OCI-LY7 (cell line): ENCODE measurements around the gene CDX1. TPM values are rescaled to one million over a fixed set of nuclear protein-coding genes. Genes with fewer than 3 reads are reported as not detected.
A peak's percentile ranks its signal among the peaks of the same experiment; 100 is the strongest.

Experiments used
- BruUV-seq: library from RNA; stranded (reverse); fragments of 400-500 nt; replicated peaks from 2 replicates; lab custom pipeline; 2021; lab: Mats Ljungman, UMichigan
- CTCF ChIA-PET: fragments of 300-600 bp; sonication (Branson Sonifier 250); formaldehyde crosslinking; loops from one replicate; lab custom pipeline; 2022; ENCODE audit warnings: antibody characterized with exemption; ENCODE audit not compliant: unreplicated experiment; lab: Charles Lee
- POLR2A ChIA-PET: fragments of 300-600 bp; sonication (Branson Sonifier 250); formaldehyde crosslinking; loops from one replicate; lab custom pipeline; 2022; ENCODE audit warnings: antibody characterized with exemption; lab: Charles Lee
- DNase-seq: peaks from one replicate; pipeline ENCODE4 v3.0.0-alpha.2; 2015; ENCODE audit warnings: low spot score
- H2AFZ ChIP-seq: fragments of 200-600 bp; sonication (generic), shearing (Covaris generic); 2 replicates; pipeline ENCODE4 v1.6.1; 2014; ENCODE audit warnings: mild to moderate bottlenecking, antibody characterized with exemption, low read length, moderate library complexity
- H3K27ac ChIP-seq: fragments of 200-600 bp; sonication (generic); 2 replicates; pipeline ENCODE4 v1.5.1; 2014; ENCODE audit warnings: mixed run types, low read depth, mild to moderate bottlenecking, moderate library complexity, low read length, inconsistent platforms; ENCODE audit not compliant: poor library complexity, severe bottlenecking
- H3K36me3 ChIP-seq: fragments of 200-600 bp; sonication (generic); 2 replicates; pipeline ENCODE4 v1.6.1; 2014; ENCODE audit warnings: mild to moderate bottlenecking, antibody characterized with exemption, low read length, moderate library complexity, mixed read lengths; ENCODE audit not compliant: insufficient read depth
- H3K4me1 ChIP-seq: fragments of 200-600 bp; sonication (generic); 2 replicates; pipeline ENCODE4 v1.5.1; 2014; ENCODE audit warnings: mild to moderate bottlenecking, low read length; ENCODE audit not compliant: insufficient read depth, poor library complexity, severe bottlenecking
- H3K4me2 ChIP-seq: fragments of 200-600 bp; sonication (generic); 2 replicates; pipeline ENCODE4 v1.6.1; 2014; ENCODE audit warnings: mild to moderate bottlenecking, low read length
- H3K4me3 ChIP-seq: fragments of 200-600 bp; sonication (generic); 2 replicates; pipeline ENCODE4 v1.5.1; 2014; ENCODE audit warnings: mild to moderate bottlenecking, low read depth, low read length; ENCODE audit not compliant: poor library complexity, severe bottlenecking
- H3K79me2 ChIP-seq: fragments of 200-600 bp; sonication (generic); 2 replicates; pipeline ENCODE4 v1.6.1; 2016; ENCODE audit warnings: low read depth, mild to moderate bottlenecking, low read length, moderate library complexity, mixed read lengths; ENCODE audit not compliant: insufficient read depth
- H3K9me2 ChIP-seq: fragments of 200-600 bp; sonication (generic); 2 replicates; pipeline ENCODE4 v1.6.1; 2016; ENCODE audit warnings: mild to moderate bottlenecking, low read length, mixed read lengths; ENCODE audit not compliant: insufficient read depth
- H3K9me3 ChIP-seq: fragments of 200-600 bp; sonication (generic); 2 replicates; pipeline ENCODE4 v1.6.1; 2014; ENCODE audit warnings: mild to moderate bottlenecking, mixed run types, low read length, mixed read lengths
- H4K20me1 ChIP-seq: fragments of 200-600 bp; sonication (generic); 2 replicates; pipeline ENCODE4 v1.6.1; 2014; ENCODE audit warnings: mild to moderate bottlenecking, antibody characterized with exemption, low read length, moderate library complexity, mixed read lengths; ENCODE audit not compliant: insufficient read depth
- EZH2phosphoT487 ChIP-seq: fragments of 200-600 bp; sonication (generic); IDR thresholded peaks from 2 replicates; pipeline ENCODE4 v1.6.1; 2018; ENCODE audit warnings: low read depth, borderline replicate concordance, mild to moderate bottlenecking, mixed run types, antibody characterized with exemption, low read length, moderate library complexity, mixed read lengths
- intact Hi-C: fragments of 100-400 bp; cut with micrococcal nuclease; formaldehyde crosslinking; loops from one replicate; pipeline ENCODE4 v1.10.0; 2022; ENCODE audit not compliant: unreplicated experiment
- total RNA-seq, 2 experiments: library from RNA; depleted of rRNA in 1 of 2; stranded (reverse); fragments of >200 nt in 1 of 2; shearing (Covaris generic) in 1 of 2; gene quantifications; 2 replicates each; pipeline ENCODE4 v1.2.3, GENCODE V29; 2014 to 2022
- TF ChIP-seq, protein P1 (sequence below): fragments of 200-600 bp; sonication (generic); conservative IDR thresholded peaks from 2 replicates; pipeline ENCODE4 v1.5.1; 2014; ENCODE audit warnings: mild to moderate bottlenecking, antibody characterized with exemption, low read length, moderate library complexity, mixed read lengths

CDX1 gene
- total RNA-seq, 2 experiments from 2014 or later: not detected

DNA sequence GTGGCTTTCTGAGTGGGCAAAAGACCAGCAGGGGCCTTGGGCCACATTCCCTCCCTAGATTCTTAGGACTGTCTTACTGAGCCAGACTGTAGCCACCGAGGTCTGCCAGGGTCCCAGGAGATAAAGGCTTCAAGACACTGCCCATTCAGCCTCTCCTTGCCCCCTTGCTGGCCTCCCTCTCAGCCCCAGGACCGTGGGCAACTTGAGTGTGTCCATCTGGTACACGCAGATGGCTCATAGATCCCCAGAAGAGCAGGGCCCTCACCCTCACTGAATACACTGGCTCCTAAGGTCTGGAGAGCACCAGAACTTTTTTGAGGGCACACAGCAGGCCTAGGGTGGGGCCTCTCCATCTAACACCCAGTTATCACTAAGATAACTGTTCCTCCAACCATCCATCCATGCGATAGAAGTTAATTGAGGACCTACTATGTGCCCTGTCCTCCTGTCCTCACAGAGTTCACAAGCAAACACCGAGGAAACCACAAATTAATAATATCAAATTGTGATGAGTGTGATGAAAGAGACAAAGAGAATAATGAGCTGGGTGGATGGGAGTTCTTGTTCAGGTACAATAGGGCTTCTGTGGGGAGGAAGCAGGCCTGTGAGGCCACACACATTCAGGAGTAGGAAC is 6.0 kb upstream of the CDX1 start:
- TF ChIP-seq, protein P1, sequence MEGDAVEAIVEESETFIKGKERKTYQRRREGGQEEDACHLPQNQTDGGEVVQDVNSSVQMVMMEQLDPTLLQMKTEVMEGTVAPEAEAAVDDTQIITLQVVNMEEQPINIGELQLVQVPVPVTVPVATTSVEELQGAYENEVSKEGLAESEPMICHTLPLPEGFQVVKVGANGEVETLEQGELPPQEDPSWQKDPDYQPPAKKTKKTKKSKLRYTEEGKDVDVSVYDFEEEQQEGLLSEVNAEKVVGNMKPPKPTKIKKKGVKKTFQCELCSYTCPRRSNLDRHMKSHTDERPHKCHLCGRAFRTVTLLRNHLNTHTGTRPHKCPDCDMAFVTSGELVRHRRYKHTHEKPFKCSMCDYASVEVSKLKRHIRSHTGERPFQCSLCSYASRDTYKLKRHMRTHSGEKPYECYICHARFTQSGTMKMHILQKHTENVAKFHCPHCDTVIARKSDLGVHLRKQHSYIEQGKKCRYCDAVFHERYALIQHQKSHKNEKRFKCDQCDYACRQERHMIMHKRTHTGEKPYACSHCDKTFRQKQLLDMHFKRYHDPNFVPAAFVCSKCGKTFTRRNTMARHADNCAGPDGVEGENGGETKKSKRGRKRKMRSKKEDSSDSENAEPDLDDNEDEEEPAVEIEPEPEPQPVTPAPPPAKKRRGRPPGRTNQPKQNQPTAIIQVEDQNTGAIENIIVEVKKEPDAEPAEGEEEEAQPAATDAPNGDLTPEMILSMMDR: no peak
- TF ChIP-seq EZH2phosphoT487: no peak
- no peaks in the 10 kb centered on the region for H4K20me1 ChIP-seq
- no peaks in the 10 kb centered on the region for H3K9me3 ChIP-seq
- H3K36me3 ChIP-seq: no peaks in the 10 kb centered on the region
- no peaks in the 10 kb centered on the region for H3K79me2 ChIP-seq
- BruUV-seq: no TSS peak
- H3K9me2 ChIP-seq: no peaks in the 10 kb centered on the region
- ChIA-PET POLR2A (interaction anchor here (0.6 kb wide), 1 partner anchor 371 kb away, joined by 8 read pairs; no protein-coding TSS in a partner anchor), CTCF (no interaction called here)
- no peak overlapping the region for H3K4me3 ChIP-seq
- H2AFZ ChIP-seq: 0 out of 2 replicates have a peak overlapping the region, but pooled peaks have one; percentile 6
- no peak overlapping the region for H3K27ac ChIP-seq
- intact Hi-C loops: loop anchor here (1.0 kb wide), 3 partner anchors 58 to 276 kb away; no protein-coding TSS in a partner anchor
- H3K4me1 ChIP-seq: peaks cover 13% of the 10 kb centered on the region
- H3K4me2 ChIP-seq: 0 out of 2 replicates have a peak overlapping the region, but pooled peaks have one; percentile 6
- DNase-seq: no peak

DNA sequence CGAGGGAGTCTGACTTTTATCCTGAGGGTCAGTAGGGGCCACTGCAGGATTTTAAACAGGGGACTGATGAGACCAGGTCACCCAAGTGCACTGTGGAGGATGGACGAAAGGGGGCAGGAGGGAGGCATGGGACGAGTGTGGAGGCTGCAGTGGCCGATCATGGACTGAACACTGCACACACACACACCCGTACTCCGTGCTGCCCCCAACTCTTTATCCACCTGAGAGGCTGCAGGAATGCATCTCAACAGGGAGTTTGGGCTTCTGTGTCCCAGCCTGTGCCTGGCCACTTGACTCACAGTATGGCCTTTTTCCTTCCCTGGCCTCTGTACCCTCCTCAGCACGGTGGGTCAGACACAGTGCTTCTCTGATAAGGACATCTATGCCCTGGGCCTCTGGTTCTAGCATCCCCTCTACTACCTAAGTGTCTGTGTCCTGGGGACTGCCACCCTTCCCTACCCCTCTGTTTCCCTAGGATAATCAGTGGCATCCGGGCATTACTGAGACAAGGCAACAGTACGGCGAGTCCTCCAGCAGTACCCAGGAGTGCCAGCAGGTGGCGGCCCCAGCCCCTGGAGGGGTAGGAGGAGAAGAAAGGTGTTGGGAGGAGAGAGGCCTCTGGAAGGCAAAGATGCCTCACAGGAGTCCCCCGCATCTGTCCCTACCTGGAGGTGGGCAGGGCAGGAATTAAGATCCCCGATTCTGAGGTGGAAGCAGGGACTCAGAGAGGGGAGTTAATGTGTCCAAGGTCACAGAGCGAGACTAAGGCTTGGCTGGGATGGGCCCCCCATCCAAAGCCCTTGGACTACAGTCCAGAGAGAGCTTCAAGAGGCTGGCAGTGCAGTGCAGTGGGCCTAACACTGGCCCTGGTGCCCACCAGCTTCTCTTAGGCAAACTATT is 5.1 kb upstream of the CDX1 start:
- H3K9me2 ChIP-seq: no peaks in the 10 kb centered on the region
- BruUV-seq: no TSS peak
- H2AFZ ChIP-seq: no peak overlapping the region
- H3K9me3 ChIP-seq: no peaks in the 10 kb centered on the region
- no peak overlapping the region; the same call in 1 of the 2 replicates for H3K4me2 ChIP-seq
- no peak overlapping the region for H3K4me3 ChIP-seq
- TF ChIP-seq, protein P1: peak; percentile 91
- no peak for TF ChIP-seq EZH2phosphoT487
- ChIA-PET CTCF (no interaction called here), POLR2A (no interaction called here)
- H3K36me3 ChIP-seq: no peaks in the 10 kb centered on the region
- no peak overlapping the region for H3K27ac ChIP-seq
- H3K4me1 ChIP-seq: peaks cover 13% of the 10 kb centered on the region
- no peaks in the 10 kb centered on the region for H4K20me1 ChIP-seq
- H3K79me2 ChIP-seq: no peaks in the 10 kb centered on the region
- intact Hi-C loops: loop anchor here (1.0 kb wide), 3 partner anchors 57 to 275 kb away; no protein-coding TSS in a partner anchor
- DNase-seq: peak; percentile 69
